ENCODE results near the gene SPESP1.

The SPESP1 gene

DNA sequence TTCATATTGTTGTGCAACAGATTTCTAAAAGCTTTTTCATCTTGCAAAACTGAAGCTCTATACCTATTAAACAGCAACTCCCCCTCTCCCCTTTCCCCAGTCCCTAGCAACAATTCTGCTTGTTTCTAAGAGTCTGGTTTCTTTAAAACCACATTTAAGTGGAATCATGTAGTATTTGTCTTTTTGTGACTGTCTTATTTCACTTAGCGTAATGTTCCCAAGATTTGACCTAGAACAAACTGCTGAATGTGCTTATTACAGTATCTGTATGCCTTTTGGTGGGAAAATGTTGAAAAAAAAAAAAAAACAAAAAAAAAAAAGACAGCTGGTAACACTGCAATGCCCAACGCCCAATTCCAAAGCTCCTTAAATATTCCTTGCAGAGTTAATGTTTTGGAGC lies 19.5 kb upstream of the SPESP1 start:
- H3K4me2 ChIP-seq, result peak overlapping the region; percentile 53
- H3K9ac ChIP-seq, result no peak overlapping the region
- H2AFZ ChIP-seq (ENCODE audit: low read depth), result no peak overlapping the region
- H3K4me3 ChIP-seq (IDR thresholded peaks at IDR 0.05; ENCODE audit: insufficient read depth, low read depth, low read length), result no peak overlapping the region
- H4K20me1 ChIP-seq (ENCODE audit: insufficient read depth), result no peaks in the 10 kb centered on the region
- H3K27ac ChIP-seq, result peak overlapping the region; percentile 41; the same call in 1 of the 2 replicates
- no peaks in the 10 kb centered on the region for H3K27me3 ChIP-seq (ENCODE audit: insufficient read depth, low read depth)
- H3K36me3 ChIP-seq (ENCODE audit: insufficient read depth), result no peaks in the 10 kb centered on the region
- no peaks in the 10 kb centered on the region for H3K79me2 ChIP-seq (ENCODE audit: insufficient read depth, low read depth)
- H3K4me1 ChIP-seq (ENCODE audit: low read depth, poor library complexity, severe bottlenecking), result peaks cover 32% of the 10 kb centered on the region
- TF ChIP-seq CTCF (conservative IDR thresholded peaks at IDR 0.05; ENCODE audit: low read depth, low read length), result no peak

DNA sequence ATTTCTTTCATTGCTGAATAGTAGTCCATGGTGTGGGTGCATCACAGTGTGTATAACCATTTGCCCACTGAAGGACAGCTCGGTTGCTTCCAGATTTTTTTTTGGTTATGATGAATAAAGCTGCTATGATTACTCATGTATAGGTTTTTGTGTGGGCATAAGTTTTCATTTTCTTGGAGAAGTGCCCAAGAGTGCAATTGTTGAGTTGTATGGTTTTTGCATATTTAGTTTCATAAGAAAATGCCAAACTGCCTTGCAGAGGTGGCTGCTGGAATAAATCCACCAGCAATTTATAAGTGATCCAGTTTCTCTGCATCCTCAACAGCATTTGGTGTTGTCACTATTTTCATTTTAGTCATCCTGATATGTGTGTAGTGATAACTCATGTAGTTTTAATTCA lies 8.4 kb upstream of the SPESP1 start:
- Histone ChIP-seq H3K4me1 (ENCODE audit: low read depth, poor library complexity, severe bottlenecking) (peaks cover 4% of the 10 kb centered on the region), H3K27ac (no peak overlapping the region), H3K27me3 (ENCODE audit: insufficient read depth, low read depth) (no peaks in the 10 kb centered on the region), H3K4me2 (no peak overlapping the region), H3K36me3 (ENCODE audit: insufficient read depth) (no peaks in the 10 kb centered on the region), H4K20me1 (ENCODE audit: insufficient read depth) (no peaks in the 10 kb centered on the region), H2AFZ (ENCODE audit: low read depth) (no peak overlapping the region), H3K4me3 (IDR thresholded peaks at IDR 0.05; ENCODE audit: insufficient read depth, low read depth, low read length) (no peak overlapping the region), H3K79me2 (ENCODE audit: insufficient read depth, low read depth) (no peaks in the 10 kb centered on the region), H3K9ac (no peak overlapping the region)
- TF ChIP-seq CTCF (conservative IDR thresholded peaks at IDR 0.05; ENCODE audit: low read depth, low read length), result no peak

GRCh38 chr15:68924866-68925560 lies 5.3 kb upstream of the SPESP1 start:
- Histone ChIP-seq H3K27me3 (ENCODE audit: insufficient read depth, low read depth) (no peaks in the 10 kb centered on the region), H3K4me2 (no peak overlapping the region), H3K9ac (no peak overlapping the region), H2AFZ (ENCODE audit: low read depth) (no peak overlapping the region), H3K27ac (no peak overlapping the region), H3K79me2 (ENCODE audit: insufficient read depth, low read depth) (no peaks in the 10 kb centered on the region), H3K4me3 (IDR thresholded peaks at IDR 0.05; ENCODE audit: insufficient read depth, low read depth, low read length) (no peak overlapping the region), H3K36me3 (ENCODE audit: insufficient read depth) (no peaks in the 10 kb centered on the region), H4K20me1 (ENCODE audit: insufficient read depth) (no peaks in the 10 kb centered on the region), H3K4me1 (ENCODE audit: low read depth, poor library complexity, severe bottlenecking) (peaks cover 4% of the 10 kb centered on the region)
- peak; percentile 96 for TF ChIP-seq CTCF (conservative IDR thresholded peaks at IDR 0.05; ENCODE audit: low read depth, low read length)

DNA sequence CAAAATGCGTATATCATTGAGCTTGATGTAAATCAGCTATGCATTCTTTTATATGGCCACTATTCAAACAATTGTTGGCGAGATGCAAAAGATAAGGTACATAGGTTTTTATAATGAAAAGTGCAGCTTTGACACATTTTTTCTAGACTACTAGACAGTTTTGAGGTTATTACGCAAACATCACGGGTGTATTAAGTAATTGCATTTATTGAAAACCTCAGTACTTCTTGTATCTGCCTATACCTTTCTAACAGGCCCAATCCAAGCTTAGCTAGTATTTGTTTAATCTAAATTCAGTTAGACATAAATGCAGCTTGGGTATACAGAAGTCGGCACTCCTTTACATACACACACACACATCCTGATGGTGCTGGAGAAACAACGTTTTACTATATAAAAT lies 2.7 kb downstream of the SPESP1 start:
- Histone ChIP-seq H3K4me3 (IDR thresholded peaks at IDR 0.05; ENCODE audit: insufficient read depth, low read depth, low read length) (no peak overlapping the region), H3K27me3 (ENCODE audit: insufficient read depth, low read depth) (no peaks in the 10 kb centered on the region), H2AFZ (ENCODE audit: low read depth) (no peak overlapping the region), H3K4me1 (ENCODE audit: low read depth, poor library complexity, severe bottlenecking) (no peaks in the 10 kb centered on the region), H3K36me3 (ENCODE audit: insufficient read depth) (no peaks in the 10 kb centered on the region), H3K9ac (no peak overlapping the region), H3K27ac (no peak overlapping the region), H3K79me2 (ENCODE audit: insufficient read depth, low read depth) (no peaks in the 10 kb centered on the region), H3K4me2 (no peak overlapping the region), H4K20me1 (ENCODE audit: insufficient read depth) (no peaks in the 10 kb centered on the region)
- no peak for TF ChIP-seq CTCF (conservative IDR thresholded peaks at IDR 0.05; ENCODE audit: low read depth, low read length)

All from KMS-11 (cell line).